ENCODE data around the gene NEGR1. TPM values are rescaled to one million over a fixed set of nuclear protein-coding genes. Genes with fewer than 3 reads are reported as not detected.

The NEGR1 gene
- total and polyA plus RNA-seq, 2 donors (not counting 3 experiments of a cell fraction or from before 2014, with no cell fraction given), result 6.8 to 21.8 TPM

DNA sequence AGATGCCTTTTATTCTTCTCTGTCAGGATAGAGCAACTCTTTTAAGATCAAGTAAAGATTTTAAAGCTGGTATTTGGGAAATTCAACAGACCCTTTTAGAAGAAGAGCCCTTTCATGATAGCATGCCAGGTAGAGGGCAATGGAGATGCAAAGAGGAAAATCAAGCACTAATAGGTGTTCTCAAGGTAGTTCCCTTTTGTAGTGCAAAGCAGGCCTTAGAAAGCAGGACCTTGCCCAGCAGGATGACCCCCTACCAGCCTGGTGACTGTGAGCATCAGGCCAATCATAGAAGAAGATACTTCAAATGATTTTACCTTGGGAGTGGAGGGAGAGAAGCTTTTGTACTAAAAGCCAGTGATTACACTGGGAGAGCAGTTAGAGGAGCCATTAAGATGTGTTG, 820.1 kb downstream of the NEGR1 start:
- TF ChIP-seq GATA2 (IDR thresholded peaks at IDR 0.05; ENCODE audit: insufficient read depth, insufficient read length, low read depth, low read length) (no peak), POLR2AphosphoS5 (IDR thresholded peaks at IDR 0.05; ENCODE audit: insufficient read depth, low read depth, low read length) (no peak), JUN (IDR thresholded peaks at IDR 0.05; ENCODE audit: borderline replicate concordance, insufficient read depth, insufficient read length, low read depth) (no peak), MYC (IDR thresholded peaks at IDR 0.05; ENCODE audit: low read depth, low read length) (no peak), EZH2 (IDR thresholded peaks at IDR 0.05; ENCODE audit: borderline replicate concordance, low read depth, low read length, severe bottlenecking) (no peak), POLR2A (IDR thresholded peaks at IDR 0.05; ENCODE audit: low read depth, low read length) (no peak), FOS (IDR thresholded peaks at IDR 0.05; ENCODE audit: borderline replicate concordance, insufficient read depth, low read length) (no peak)
- TF ChIP-seq, protein P1, sequence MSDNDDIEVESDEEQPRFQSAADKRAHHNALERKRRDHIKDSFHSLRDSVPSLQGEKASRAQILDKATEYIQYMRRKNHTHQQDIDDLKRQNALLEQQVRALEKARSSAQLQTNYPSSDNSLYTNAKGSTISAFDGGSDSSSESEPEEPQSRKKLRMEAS (IDR thresholded peaks at IDR 0.05; ENCODE audit: insufficient read depth, insufficient read length), result no peak
- TF ChIP-seq, protein P2, sequence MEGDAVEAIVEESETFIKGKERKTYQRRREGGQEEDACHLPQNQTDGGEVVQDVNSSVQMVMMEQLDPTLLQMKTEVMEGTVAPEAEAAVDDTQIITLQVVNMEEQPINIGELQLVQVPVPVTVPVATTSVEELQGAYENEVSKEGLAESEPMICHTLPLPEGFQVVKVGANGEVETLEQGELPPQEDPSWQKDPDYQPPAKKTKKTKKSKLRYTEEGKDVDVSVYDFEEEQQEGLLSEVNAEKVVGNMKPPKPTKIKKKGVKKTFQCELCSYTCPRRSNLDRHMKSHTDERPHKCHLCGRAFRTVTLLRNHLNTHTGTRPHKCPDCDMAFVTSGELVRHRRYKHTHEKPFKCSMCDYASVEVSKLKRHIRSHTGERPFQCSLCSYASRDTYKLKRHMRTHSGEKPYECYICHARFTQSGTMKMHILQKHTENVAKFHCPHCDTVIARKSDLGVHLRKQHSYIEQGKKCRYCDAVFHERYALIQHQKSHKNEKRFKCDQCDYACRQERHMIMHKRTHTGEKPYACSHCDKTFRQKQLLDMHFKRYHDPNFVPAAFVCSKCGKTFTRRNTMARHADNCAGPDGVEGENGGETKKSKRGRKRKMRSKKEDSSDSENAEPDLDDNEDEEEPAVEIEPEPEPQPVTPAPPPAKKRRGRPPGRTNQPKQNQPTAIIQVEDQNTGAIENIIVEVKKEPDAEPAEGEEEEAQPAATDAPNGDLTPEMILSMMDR (IDR thresholded peaks at IDR 0.05; ENCODE audit: extremely low read depth in 1 of 2, insufficient read depth in 1 of 2, low read depth in 1 of 2, low read length in 2 of 2), result no peak
- H3K9me1 ChIP-seq (replicated peaks; ENCODE audit: control insufficient read depth, extremely low read depth, insufficient read depth, low read length), result no peaks in the 10 kb centered on the region
- no peaks in the 10 kb centered on the region for H3K4me1 ChIP-seq (ENCODE audit: control insufficient read depth, extremely low read depth, insufficient read depth, low read length)
- H3K4me3 ChIP-seq (replicated peaks in 1 of 3; ENCODE audit: insufficient read depth in 1 of 3, low read depth in 1 of 3, low read length in 3 of 3), result no peak overlapping the region
- dilution Hi-C loops (cut with MboI; ENCODE audit: extremely low pct_ligation_motif_present, low sequenced_read_pairs), result no loop called here
- H2AFZ ChIP-seq (ENCODE audit: low read depth, low read length), result no peak overlapping the region
- intact Hi-C loops (cut with micrococcal nuclease), result no loop called here
- BruUV-seq (replicated peaks), result no TSS peak
- H3K9me3 ChIP-seq (replicated peaks; ENCODE audit: control insufficient read depth, insufficient read depth, low read length), result no peaks in the 10 kb centered on the region
- ChIA-PET CTCF (no interaction called here), POLR2A (no interaction called here)
- no peaks in the 10 kb centered on the region for H3K27me3 ChIP-seq (ENCODE audit: control insufficient read depth in 2 of 2, insufficient read depth in 2 of 2, low read length in 2 of 2)
- no peak for DNase-seq (ENCODE audit: low read depth, low spot score)
- H3K27ac ChIP-seq (ENCODE audit: insufficient read depth, low read depth, low read length), result no peak overlapping the region
- H3K36me3 ChIP-seq (ENCODE audit: control insufficient read depth in 2 of 2, extremely low read depth in 1 of 2, insufficient read depth in 2 of 2, low read length in 2 of 2), result no peaks in the 10 kb centered on the region
- FAIRE-seq, result no peak
- no peak overlapping the region for H3K4me2 ChIP-seq (ENCODE audit: insufficient read depth, low read length)
- no peak overlapping the region for H3K9ac ChIP-seq (replicated peaks; ENCODE audit: extremely low read depth, insufficient read depth, low read length)
- no peaks in the 10 kb centered on the region for H4K20me1 ChIP-seq (replicated peaks; ENCODE audit: control insufficient read depth, extremely low read depth, insufficient read depth, low read length)
- H3K79me2 ChIP-seq (ENCODE audit: control insufficient read depth, insufficient read depth, low read length), result no peaks in the 10 kb centered on the region
